Breast epithelium (tissue), 4 donors: ENCODE measurements around the gene ADGRV1. TPM values are rescaled to one million over a fixed set of nuclear protein-coding genes. Genes with fewer than 3 reads are reported as not detected.

ENCODE experiments used
- DNase-seq, 2 donors: peaks; one replicate each; pipeline ENCODE4 v3.0.0-alpha.2; 2019; ENCODE audit warnings: low spot score in 2 of 2
- H3K27ac ChIP-seq, 2 donors: fragments of 200-600 bp; sonication (generic) in 1 of 2; one replicate each; pipeline ENCODE4 v1.5.1; 2016 to 2019; ENCODE audit warnings: mild to moderate bottlenecking in 1 of 2
- H3K27me3 ChIP-seq, 2 donors: fragments of 200-600 bp; sonication (generic) in 1 of 2; one replicate each; pipeline versions ENCODE4 v1.5.1 to v1.6.0; 2017 to 2019; ENCODE audit warnings: control low read depth in 1 of 2, mild to moderate bottlenecking in 1 of 2
- H3K36me3 ChIP-seq: fragments of 200-600 bp; one replicate; pipeline ENCODE4 v1.5.1; 2019
- H3K4me1 ChIP-seq, 2 donors: fragments of 200-600 bp; sonication (generic); one replicate each; pipeline ENCODE4 v1.5.1; 2016 to 2019; ENCODE audit warnings: control low read depth in 1 of 2
- H3K4me3 ChIP-seq, 3 donors: fragments of 200-600 bp; sonication (generic); 1 replicate in 2 of 3; 2 replicates in 1 of 3; pipeline ENCODE4 v1.5.1; 2016 to 2019; ENCODE audit warnings: mild to moderate bottlenecking in 3 of 3, moderate library complexity in 2 of 3
- H3K9me3 ChIP-seq, 2 donors: fragments of 200-600 bp; sonication (generic) in 1 of 2; one replicate each; pipeline ENCODE4 v1.5.1; 2016 to 2019; ENCODE audit warnings: control low read depth in 1 of 2
- CTCF ChIP-seq, 3 donors: fragments of 450-650 bp; IDR thresholded peaks; one replicate each; pipeline ENCODE4 v1.5.1; 2016 to 2017; ENCODE audit warnings: antibody characterized with exemption in 3 of 3, mild to moderate bottlenecking in 3 of 3, moderate library complexity in 3 of 3
- POLR2A ChIP-seq: fragments of 450-650 bp; IDR thresholded peaks from one replicate; pipeline ENCODE4 v1.6.1; 2016; ENCODE audit warnings: antibody characterized with exemption, mild to moderate bottlenecking, moderate library complexity
- POLR2AphosphoS5 ChIP-seq, 3 donors: sonication (generic); formaldehyde crosslinking; IDR thresholded peaks; one replicate each; pipeline ENCODE4 v1.6.1; 2017; ENCODE audit warnings: antibody characterized with exemption in 3 of 3
- intact Hi-C: fragments of 100-400 bp; cut with DNase I; formaldehyde crosslinking; loops from one replicate; pipeline ENCODE4 v1.15.1; 2023; ENCODE audit warnings: low total_unique reads
- total RNA-seq, 3 donors: library from RNA; depleted of rRNA; stranded (reverse); fragments of >200 nt; gene quantifications; one replicate each; pipeline ENCODE4 v1.1.0, GENCODE V29; 2016

ADGRV1 gene
- total RNA-seq, 3 donors from 2014 or later, result 0.32 to 85.2 (median 55.3) TPM

DNA sequence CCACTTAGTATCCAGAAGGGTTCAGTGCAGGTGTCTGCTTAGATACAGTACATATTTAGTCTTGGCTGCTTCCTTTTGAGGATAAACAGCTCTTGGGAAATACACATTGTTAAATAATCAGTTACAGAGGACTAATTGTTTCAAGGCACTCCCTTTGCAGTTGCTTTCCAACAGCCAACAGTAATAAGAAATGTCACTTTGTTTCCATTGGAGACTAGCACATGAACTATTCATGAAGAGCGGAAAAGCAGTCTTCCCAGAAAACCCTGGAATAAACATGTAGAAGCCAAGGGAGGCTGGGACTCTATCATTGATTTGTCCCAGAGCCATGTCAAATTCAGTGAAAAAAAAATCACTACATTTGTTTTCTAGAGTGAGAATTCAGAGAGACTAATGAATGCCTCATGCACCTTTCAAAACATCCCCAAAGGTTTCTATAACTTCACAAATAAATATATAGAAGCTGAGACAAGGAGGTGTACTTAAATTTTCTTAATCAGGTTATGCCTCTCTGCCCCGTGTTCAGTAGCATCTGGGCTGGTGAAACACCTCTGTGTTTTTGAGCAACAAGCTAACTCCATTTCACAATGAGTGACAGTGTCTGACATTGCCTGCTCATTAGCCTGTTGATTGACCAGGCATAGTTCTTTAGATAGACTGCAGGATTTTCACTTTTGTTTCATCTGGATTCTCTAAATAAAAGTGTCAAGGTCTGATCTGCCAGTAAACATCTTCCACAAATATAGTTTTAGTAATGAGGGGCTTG, 553.1 kb downstream of the ADGRV1 start:
- DNase-seq, result no peak
- intact Hi-C loops, result no loop called here
- H3K4me3 ChIP-seq, result no peak overlapping the region
- TF ChIP-seq POLR2AphosphoS5 (IDR thresholded peaks at IDR 0.05) (no peak), POLR2A (no peak), CTCF (IDR thresholded peaks at IDR 0.05) (no peak)
- no peaks in the 10 kb centered on the region for H3K36me3 ChIP-seq
- no peaks in the 10 kb centered on the region for H3K9me3 ChIP-seq
- no peaks in the 10 kb centered on the region for H3K4me1 ChIP-seq
- peak overlapping the region; percentile 22 to 78 for H3K27ac ChIP-seq
- H3K27me3 ChIP-seq, result no peaks in the 10 kb centered on the region

DNA sequence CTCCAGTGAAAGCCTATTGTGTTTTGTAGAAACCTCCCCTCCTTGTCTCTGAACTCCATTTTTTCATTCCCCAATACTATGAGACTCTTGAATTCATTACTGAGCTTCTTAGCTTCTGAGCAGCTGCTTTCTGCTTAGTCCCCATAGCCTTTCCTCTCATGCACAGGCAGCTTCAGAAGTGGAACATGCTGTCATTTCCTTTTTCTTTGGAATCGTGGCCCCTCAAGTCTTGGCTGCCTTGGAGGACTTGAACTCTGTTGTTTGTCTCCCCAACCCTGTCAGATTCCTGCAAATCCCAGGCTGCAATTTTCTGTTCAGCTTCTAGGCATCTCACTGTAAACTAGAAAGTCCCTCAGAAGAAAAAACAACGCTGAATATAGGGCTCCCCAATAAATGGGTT, 556.1 kb downstream of the ADGRV1 start:
- Histone ChIP-seq H3K27me3 (no peaks in the 10 kb centered on the region), H3K9me3 (no peaks in the 10 kb centered on the region), H3K4me1 (no peaks in the 10 kb centered on the region), H3K36me3 (no peaks in the 10 kb centered on the region), H3K27ac (peak overlapping the region; percentile 23 to 62), H3K4me3 (no peak overlapping the region)
- no peak for DNase-seq
- TF ChIP-seq POLR2AphosphoS5 (IDR thresholded peaks at IDR 0.05), result no peak
- no peak for TF ChIP-seq POLR2A
- no peak for TF ChIP-seq CTCF (IDR thresholded peaks at IDR 0.05)
- intact Hi-C loops, result no loop called here

- Histone ChIP-seq H3K27me3 (no peaks in the 10 kb centered on the region), H3K9me3 (no peaks in the 10 kb centered on the region), H3K4me1 (no peaks in the 10 kb centered on the region), H3K36me3 (no peaks in the 10 kb centered on the region), H3K27ac (peak overlapping the region in 1 of 2 donors; percentile 86), H3K4me3 (no peak overlapping the region)
- TF ChIP-seq POLR2A (no peak), CTCF (IDR thresholded peaks at IDR 0.05) (no peak), POLR2AphosphoS5 (IDR thresholded peaks at IDR 0.05) (no peak)
- intact Hi-C loops, result no loop called here
- no peak for DNase-seq
Observed at GRCh38 chr5:91118354-91118753, 559.8 kb downstream of the ADGRV1 start.

DNA sequence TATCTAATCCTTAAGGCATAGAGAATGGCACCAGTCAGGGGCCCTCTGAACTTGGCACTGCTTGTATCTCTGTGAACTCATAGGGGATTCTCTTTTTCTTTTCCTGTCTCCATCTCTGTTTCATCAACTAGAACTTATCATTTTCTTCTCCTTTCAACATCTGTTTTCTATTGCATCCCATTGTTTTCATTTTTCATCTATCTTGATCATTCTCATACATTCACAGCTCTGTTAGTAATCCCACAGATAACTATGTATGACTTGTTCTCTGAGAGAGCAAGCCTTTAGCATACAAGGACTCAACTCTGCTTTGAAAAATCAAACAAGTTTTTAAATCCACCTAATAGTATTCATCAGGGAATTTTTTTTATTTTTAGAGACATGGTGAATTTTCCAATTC, 560.2 kb downstream of the ADGRV1 start:
- Histone ChIP-seq H3K27ac (peak overlapping the region; percentile 71 to 86), H3K36me3 (no peaks in the 10 kb centered on the region), H3K27me3 (no peaks in the 10 kb centered on the region), H3K9me3 (no peaks in the 10 kb centered on the region), H3K4me3 (no peak overlapping the region), H3K4me1 (peaks cover 0 to 4% of the 10 kb centered on the region in 2 donors)
- DNase-seq, result no peak
- TF ChIP-seq POLR2AphosphoS5 (IDR thresholded peaks at IDR 0.05) (no peak), CTCF (IDR thresholded peaks at IDR 0.05) (no peak), POLR2A (no peak)
- intact Hi-C loops, result no loop called here

DNA sequence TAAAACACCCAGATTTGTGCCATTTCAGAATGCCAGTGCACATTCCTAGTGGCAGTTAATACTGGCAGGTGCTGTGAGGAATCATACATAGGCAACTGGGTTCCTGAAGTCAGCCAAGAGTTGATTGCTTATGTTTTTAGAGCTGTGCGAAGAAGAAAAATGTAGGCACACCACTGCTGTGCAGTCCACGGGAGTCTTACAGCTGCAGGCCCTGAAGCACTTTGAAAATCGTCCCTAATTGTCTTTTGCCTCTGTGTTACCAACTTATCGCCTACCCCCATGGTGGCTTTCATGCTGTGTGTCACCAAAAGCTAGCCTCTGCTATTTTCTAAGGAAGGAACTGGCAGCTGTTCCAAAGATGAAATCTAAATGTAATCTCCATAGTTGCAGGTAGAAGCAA, 560.6 kb downstream of the ADGRV1 start:
- peak overlapping the region; percentile 71 to 86 for H3K27ac ChIP-seq
- no peaks in the 10 kb centered on the region for H3K27me3 ChIP-seq
- TF ChIP-seq POLR2A (no peak), CTCF (IDR thresholded peaks at IDR 0.05) (no peak), POLR2AphosphoS5 (IDR thresholded peaks at IDR 0.05) (no peak)
- DNase-seq, result no peak
- no peaks in the 10 kb centered on the region for H3K36me3 ChIP-seq
- no peak overlapping the region for H3K4me3 ChIP-seq
- intact Hi-C loops, result no loop called here
- H3K9me3 ChIP-seq, result no peaks in the 10 kb centered on the region
- peaks cover 0 to 6% of the 10 kb centered on the region in 2 donors for H3K4me1 ChIP-seq
